Activated B cell treated with CpG ODN at 0.5 μM for 24 hours (primary cell): ENCODE results near the gene APOA4. TPM values are rescaled to one million over a fixed set of nuclear protein-coding genes. Genes with fewer than 3 reads are reported as not detected.

Experiments
- ATAC-seq: fragments of 200-7000 bp; cut with Tn5 transposase; one replicate; pipeline ENCODE4 v1.10.0; 2021; ENCODE audit warnings: low read depth, mild to moderate bottlenecking, moderate library complexity
- CTCF ChIA-PET: fragments of 350-600 bp; sonication (Branson Sonifier 250); formaldehyde crosslinking; loops from one replicate; lab custom pipeline; 2021; ENCODE audit warnings: antibody characterized with exemption; lab: Charles Lee
- POLR2A ChIA-PET: fragments of 350-600 bp; sonication (Branson Sonifier 250); formaldehyde crosslinking; loops from one replicate; lab custom pipeline; 2021; ENCODE audit warnings: antibody characterized with exemption; lab: Charles Lee
- DNase-seq: peaks from one replicate; pipeline ENCODE4 v3.0.0; 2022
- H3K27ac Mint-ChIP-seq: one replicate; pipeline ENCODE4 v1.8.0; 2020; ENCODE audit warnings: mixed read lengths
- H3K27me3 Mint-ChIP-seq: one replicate; pipeline ENCODE4 v1.8.0; 2021; ENCODE audit warnings: mixed read lengths
- H3K36me3 Mint-ChIP-seq: one replicate; pipeline ENCODE4 v1.8.0; 2021; ENCODE audit warnings: low read depth, mixed read lengths
- H3K4me1 Mint-ChIP-seq: one replicate; pipeline ENCODE4 v1.8.0; 2021; ENCODE audit warnings: mixed read lengths
- H3K4me3 Mint-ChIP-seq: one replicate; pipeline ENCODE4 v1.8.0; 2020; ENCODE audit warnings: mild to moderate bottlenecking, mixed read lengths
- H3K9me3 Mint-ChIP-seq: one replicate; pipeline ENCODE4 v1.8.0; 2020; ENCODE audit warnings: mixed read lengths
- intact Hi-C: fragments of 100-400 bp; cut with micrococcal nuclease; formaldehyde crosslinking; loops from one replicate; pipeline ENCODE4 v1.15.1; 2024
- total RNA-seq: library from RNA; stranded (reverse); gene quantifications from 2 replicates; pipeline ENCODE4 v1.2.3, GENCODE V29; 2022
- TF ChIP-seq, protein P1 (sequence below): fragments of 200-600 bp; IDR thresholded peaks from one replicate; pipeline ENCODE4 v1.8.0; 2022; ENCODE audit warnings: antibody characterized with exemption, mild to moderate bottlenecking

APOA4 gene
- total RNA-seq, 1 donor from 2014 or later: not detected

DNA sequence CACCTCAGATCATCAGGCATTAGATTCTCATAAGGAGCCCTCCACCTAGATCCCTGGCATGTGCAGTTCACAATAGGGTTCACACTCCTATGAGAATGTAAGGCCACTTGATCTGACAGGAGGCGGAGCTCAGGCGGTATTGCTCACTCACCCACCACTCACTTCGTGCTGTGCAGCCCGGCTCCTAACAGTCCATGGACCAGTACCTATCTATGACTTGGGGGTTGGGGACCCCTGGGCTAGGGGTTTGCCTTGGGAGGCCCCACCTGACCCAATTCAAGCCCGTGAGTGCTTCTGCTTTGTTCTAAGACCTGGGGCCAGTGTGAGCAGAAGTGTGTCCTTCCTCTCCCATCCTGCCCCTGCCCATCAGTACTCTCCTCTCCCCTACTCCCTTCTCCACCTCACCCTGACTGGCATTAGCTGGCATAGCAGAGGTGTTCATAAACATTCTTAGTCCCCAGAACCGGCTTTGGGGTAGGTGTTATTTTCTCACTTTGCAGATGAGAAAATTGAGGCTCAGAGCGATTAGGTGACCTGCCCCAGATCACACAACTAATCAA is 8.8 kb upstream of the APOA4 start:
- Mint-ChIP-seq H3K4me1 (peaks cover 13% of the 10 kb centered on the region), H3K4me3 (no peak overlapping the region), H3K27me3 (peaks cover 4% of the 10 kb centered on the region), H3K36me3 (no peaks in the 10 kb centered on the region), H3K9me3 (no peaks in the 10 kb centered on the region), H3K27ac (no peak overlapping the region)
- intact Hi-C loops: no loop called here
- CTCF ChIA-PET: no interaction called here
- ATAC-seq (no peak), DNase-seq (no peak)
- TF ChIP-seq, protein P1, sequence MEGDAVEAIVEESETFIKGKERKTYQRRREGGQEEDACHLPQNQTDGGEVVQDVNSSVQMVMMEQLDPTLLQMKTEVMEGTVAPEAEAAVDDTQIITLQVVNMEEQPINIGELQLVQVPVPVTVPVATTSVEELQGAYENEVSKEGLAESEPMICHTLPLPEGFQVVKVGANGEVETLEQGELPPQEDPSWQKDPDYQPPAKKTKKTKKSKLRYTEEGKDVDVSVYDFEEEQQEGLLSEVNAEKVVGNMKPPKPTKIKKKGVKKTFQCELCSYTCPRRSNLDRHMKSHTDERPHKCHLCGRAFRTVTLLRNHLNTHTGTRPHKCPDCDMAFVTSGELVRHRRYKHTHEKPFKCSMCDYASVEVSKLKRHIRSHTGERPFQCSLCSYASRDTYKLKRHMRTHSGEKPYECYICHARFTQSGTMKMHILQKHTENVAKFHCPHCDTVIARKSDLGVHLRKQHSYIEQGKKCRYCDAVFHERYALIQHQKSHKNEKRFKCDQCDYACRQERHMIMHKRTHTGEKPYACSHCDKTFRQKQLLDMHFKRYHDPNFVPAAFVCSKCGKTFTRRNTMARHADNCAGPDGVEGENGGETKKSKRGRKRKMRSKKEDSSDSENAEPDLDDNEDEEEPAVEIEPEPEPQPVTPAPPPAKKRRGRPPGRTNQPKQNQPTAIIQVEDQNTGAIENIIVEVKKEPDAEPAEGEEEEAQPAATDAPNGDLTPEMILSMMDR: no peak
- POLR2A ChIA-PET: no interaction called here

DNA sequence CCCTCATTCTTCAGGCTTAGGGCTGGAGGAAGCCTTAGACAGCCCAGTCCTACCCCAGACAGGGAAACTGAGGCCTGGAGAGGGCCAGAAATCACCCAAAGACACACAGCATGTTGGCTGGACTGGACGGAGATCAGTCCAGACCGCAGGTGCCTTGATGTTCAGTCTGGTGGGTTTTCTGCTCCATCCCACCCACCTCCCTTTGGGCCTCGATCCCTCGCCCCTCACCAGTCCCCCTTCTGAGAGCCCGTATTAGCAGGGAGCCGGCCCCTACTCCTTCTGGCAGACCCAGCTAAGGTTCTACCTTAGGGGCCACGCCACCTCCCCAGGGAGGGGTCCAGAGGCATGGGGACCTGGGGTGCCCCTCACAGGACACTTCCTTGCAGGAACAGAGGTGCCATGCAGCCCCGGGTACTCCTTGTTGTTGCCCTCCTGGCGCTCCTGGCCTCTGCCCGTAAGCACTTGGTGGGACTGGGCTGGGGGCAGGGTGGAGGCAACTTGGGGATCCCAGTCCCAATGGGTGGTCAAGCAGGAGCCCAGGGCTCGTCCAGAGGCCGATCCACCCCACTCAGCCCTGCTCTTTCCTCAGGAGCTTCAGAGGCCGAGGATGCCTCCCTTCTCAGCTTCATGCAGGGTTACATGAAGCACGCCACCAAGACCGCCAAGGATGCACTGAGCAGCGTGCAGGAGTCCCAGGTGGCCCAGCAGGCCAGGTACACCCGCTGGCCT is 7.2 kb upstream of the APOA4 start:
- CTCF ChIA-PET: no interaction called here
- ATAC-seq (no peak), DNase-seq (no peak)
- Mint-ChIP-seq H3K27me3 (peaks cover 6% of the 10 kb centered on the region), H3K4me3 (no peak overlapping the region), H3K9me3 (no peaks in the 10 kb centered on the region), H3K36me3 (no peaks in the 10 kb centered on the region), H3K27ac (no peak overlapping the region), H3K4me1 (peaks cover 4% of the 10 kb centered on the region)
- POLR2A ChIA-PET: no interaction called here
- intact Hi-C loops: no loop called here
- TF ChIP-seq, protein P1: no peak

DNA sequence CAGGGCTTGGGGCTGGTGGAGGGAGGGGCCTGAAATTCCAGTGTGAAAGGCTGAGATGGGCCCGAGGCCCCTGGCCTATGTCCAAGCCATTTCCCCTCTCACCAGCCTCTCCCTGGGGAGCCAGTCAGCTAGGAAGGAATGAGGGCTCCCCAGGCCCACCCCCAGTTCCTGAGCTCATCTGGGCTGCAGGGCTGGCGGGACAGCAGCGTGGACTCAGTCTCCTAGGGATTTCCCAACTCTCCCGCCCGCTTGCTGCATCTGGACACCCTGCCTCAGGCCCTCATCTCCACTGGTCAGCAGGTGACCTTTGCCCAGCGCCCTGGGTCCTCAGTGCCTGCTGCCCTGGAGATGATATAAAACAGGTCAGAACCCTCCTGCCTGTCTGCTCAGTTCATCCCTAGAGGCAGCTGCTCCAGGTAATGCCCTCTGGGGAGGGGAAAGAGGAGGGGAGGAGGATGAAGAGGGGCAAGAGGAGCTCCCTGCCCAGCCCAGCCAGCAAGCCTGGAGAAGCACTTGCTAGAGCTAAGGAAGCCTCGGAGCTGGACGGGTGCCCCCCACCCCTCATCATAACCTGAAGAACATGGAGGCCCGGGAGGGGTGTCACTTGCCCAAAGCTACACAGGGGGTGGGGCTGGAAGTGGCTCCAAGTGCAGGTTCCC is 6.5 kb upstream of the APOA4 start, which contains the start of gene APOC3:
Gene APOC3 (plus strand): TSS at position 383 of the 659 bp plus-strand sequence. CDS start 676 bp downstream, outside the sequence.
- TF ChIP-seq, protein P1: no peak
- peaks cover 6% of the 10 kb centered on the region for H3K27me3 Mint-ChIP-seq
- intact Hi-C loops: no loop called here
- POLR2A ChIA-PET: no interaction called here
- no peak for DNase-seq
- no peak for ATAC-seq
- no peak within 1 kb of the TSS for H3K4me3 Mint-ChIP-seq
- H3K36me3 Mint-ChIP-seq: no peaks in the 10 kb centered on the region
- H3K4me1 Mint-ChIP-seq: peaks cover under 1% of the 10 kb centered on the region
- CTCF ChIA-PET: no interaction called here
- no peaks in the 10 kb centered on the region for H3K9me3 Mint-ChIP-seq
- H3K27ac Mint-ChIP-seq: no peak within 1 kb of the TSS

DNA sequence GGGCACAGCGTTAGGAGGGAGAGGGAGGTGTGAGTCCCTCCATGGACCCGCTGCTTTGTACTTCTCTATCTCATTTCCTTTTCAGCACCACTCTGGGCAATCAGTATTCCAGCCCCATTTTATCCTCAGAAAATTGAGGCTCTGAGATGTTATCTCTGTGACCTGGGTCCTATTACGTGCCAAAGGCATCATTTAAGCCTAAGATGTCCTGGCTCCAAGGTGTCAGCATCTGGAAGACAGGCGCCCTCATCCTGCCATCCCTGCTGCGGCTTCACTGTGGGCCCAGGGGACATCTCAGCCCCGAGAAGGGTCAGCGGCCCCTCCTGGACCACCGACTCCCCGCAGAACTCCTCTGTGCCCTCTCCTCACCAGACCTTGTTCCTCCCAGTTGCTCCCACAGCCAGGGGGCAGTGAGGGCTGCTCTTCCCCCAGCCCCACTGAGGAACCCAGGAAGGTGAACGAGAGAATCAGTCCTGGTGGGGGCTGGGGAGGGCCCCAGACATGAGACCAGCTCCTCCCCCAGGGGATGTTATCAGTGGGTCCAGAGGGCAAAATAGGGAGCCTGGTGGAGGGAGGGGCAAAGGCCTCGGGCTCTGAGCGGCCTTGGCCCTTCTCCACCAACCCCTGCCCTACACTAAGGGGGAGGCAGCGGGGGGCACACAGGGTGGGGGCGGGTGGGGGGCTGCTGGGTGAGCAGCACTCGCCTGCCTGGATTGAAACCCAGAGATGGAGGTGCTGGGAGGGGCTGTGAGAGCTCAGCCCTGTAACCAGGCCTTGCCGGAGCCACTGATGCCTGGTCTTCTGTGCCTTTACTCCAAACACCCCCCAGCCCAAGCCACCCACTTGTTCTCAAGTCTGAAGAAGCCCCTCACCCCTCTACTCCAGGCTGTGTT is 5.8 kb upstream of the APOA4 start:
- ATAC-seq: no peak
- DNase-seq: no peak
- no peak overlapping the region for H3K27ac Mint-ChIP-seq
- TF ChIP-seq, protein P1: no peak
- intact Hi-C loops: no loop called here
- CTCF ChIA-PET: no interaction called here
- POLR2A ChIA-PET: interaction anchor here (0.6 kb wide), 1 partner anchor 953 kb away, joined by 4 read pairs; no protein-coding TSS in a partner anchor
- no peaks in the 10 kb centered on the region for H3K4me1 Mint-ChIP-seq
- no peaks in the 10 kb centered on the region for H3K9me3 Mint-ChIP-seq
- peaks cover 5% of the 10 kb centered on the region for H3K27me3 Mint-ChIP-seq
- H3K4me3 Mint-ChIP-seq: no peak overlapping the region
- no peaks in the 10 kb centered on the region for H3K36me3 Mint-ChIP-seq
